GM23248 (cell line): ENCODE results near the gene RHEB.

Experiments
- EZH2 ChIP-seq: fragments of 200-600 bp; sonication (generic); IDR thresholded peaks from 2 replicates; pipeline ENCODE4 v1.6.1; 2018; ENCODE audit warnings: antibody characterized with exemption, mild to moderate bottlenecking; ENCODE audit not compliant: insufficient read depth, poor library complexity, severe bottlenecking
- EZH2phosphoT487 ChIP-seq: fragments of 200-600 bp; sonication (generic); IDR thresholded peaks from 2 replicates; pipeline ENCODE4 v1.6.1; 2018; ENCODE audit warnings: antibody characterized with exemption, moderate library complexity, mild to moderate bottlenecking, low read depth; ENCODE audit not compliant: insufficient read depth

- TF ChIP-seq EZH2phosphoT487: no peak
- TF ChIP-seq EZH2: no peak
These were observed 91.1 kb downstream of the RHEB start for GRCh38 chr7:151428378-151429236.
